PFSK-1 (cell line): ENCODE data around the gene MN1.

Experiments used
- POLR2AphosphoS5 ChIP-seq: IDR thresholded peaks from 2 replicates; pipeline ENCODE4 v1.6.1; 2012; ENCODE audit warnings: low read depth, mild to moderate bottlenecking, control low read depth, low read length, moderate library complexity
- REST ChIP-seq, 2 experiments: IDR thresholded peaks; 2 replicates each; pipeline versions ENCODE4 v1.6.1 to v1.8.0; 2011 to 2012; ENCODE audit warnings: low read depth in 2 of 2, low read length in 2 of 2, control low read depth in 1 of 2, inconsistent platforms in 1 of 2, mild to moderate bottlenecking in 1 of 2, moderate library complexity in 1 of 2; ENCODE audit not compliant: insufficient read depth in 1 of 2
- TAF1 ChIP-seq: IDR thresholded peaks from 2 replicates; pipeline ENCODE4 v1.6.1; 2012; ENCODE audit warnings: low read length, control low read depth, borderline replicate concordance; ENCODE audit not compliant: insufficient read depth

DNA sequence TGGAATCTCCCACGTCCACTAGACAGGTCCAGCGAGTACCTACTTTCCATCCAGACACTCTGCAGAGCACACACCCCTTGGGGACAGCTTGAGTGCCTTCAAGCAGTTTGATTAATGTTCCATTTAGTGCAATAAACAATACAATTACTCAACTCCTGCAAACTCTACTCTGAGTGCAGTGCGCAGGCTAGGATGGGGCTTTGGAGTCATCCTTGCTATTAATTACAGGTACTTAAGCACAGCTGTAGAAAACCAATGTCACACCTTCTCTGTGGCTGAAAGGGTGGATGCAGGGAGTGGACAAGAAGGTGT is 82.6 kb downstream of the MN1 start:
- TF ChIP-seq TAF1 (no peak), POLR2AphosphoS5 (no peak), REST (IDR thresholded peaks at IDR 0.05; ENCODE audit: insufficient read depth in 1 of 2, low read depth in 2 of 2, low read length in 2 of 2) (no peak)
